HG03432 (cell line): ENCODE data around the gene RBMS3.
"Not testable (repeated sequence)": the region's sequence is repeated elsewhere in the genome, so short reads cannot be mapped to it uniquely, and the experiment has no call there.

Experiments used
- ATAC-seq: cut with Tn5 transposase; IDR thresholded peaks from one replicate; pipeline ENCODE4 v1.9.1; 2021; ENCODE audit warnings: mild to moderate bottlenecking, moderate library complexity; ENCODE audit not compliant: unreplicated experiment

The RBMS3 gene

GRCh38 chr3:29280404-29281093 lies at the start of gene RBMS3:
RBMS3 (plus strand) TSS chr3:29281071.
- peak; percentile 41 for ATAC-seq

GRCh38 chr3:29233126-29233525 lies 47.7 kb upstream of the RBMS3 start:
- not testable (repeated sequence) for ATAC-seq

- ATAC-seq = no peak
Observed at GRCh38 chr3:29236146-29236840, 44.6 kb upstream of the RBMS3 start.

GRCh38 chr3:29239376-29239775 lies 41.5 kb upstream of the RBMS3 start:
- no peak for ATAC-seq

- ATAC-seq = no peak
Observed at GRCh38 chr3:29240248-29240647, 40.6 kb upstream of the RBMS3 start.

GRCh38 chr3:29240887-29241286 lies 40.0 kb upstream of the RBMS3 start:
- ATAC-seq = no peak

GRCh38 chr3:29241855-29242254 lies 39.0 kb upstream of the RBMS3 start:
- no peak for ATAC-seq

GRCh38 chr3:29242296-29242695 lies 38.6 kb upstream of the RBMS3 start:
- no peak for ATAC-seq

GRCh38 chr3:29245441-29245840 lies 35.4 kb upstream of the RBMS3 start:
- ATAC-seq = no peak

GRCh38 chr3:29247088-29247745 lies 33.7 kb upstream of the RBMS3 start:
- no peak for ATAC-seq

GRCh38 chr3:29249829-29250345 lies 31.0 kb upstream of the RBMS3 start:
- ATAC-seq = no peak

- ATAC-seq = peak; percentile 77
Observed at GRCh38 chr3:29255854-29256696, 24.8 kb upstream of the RBMS3 start.

- ATAC-seq = no peak
Observed at GRCh38 chr3:29258161-29258560, 22.7 kb upstream of the RBMS3 start.

- no peak for ATAC-seq
Observed at GRCh38 chr3:29261119-29261518, 19.8 kb upstream of the RBMS3 start.

- no peak for ATAC-seq
Observed at GRCh38 chr3:29263476-29263875, 17.4 kb upstream of the RBMS3 start.

- ATAC-seq = no peak
Observed at GRCh38 chr3:29265509-29266072, 15.3 kb upstream of the RBMS3 start.

- no peak for ATAC-seq
Observed at GRCh38 chr3:29267226-29267625, 13.6 kb upstream of the RBMS3 start.

GRCh38 chr3:29268651-29269050 lies 12.2 kb upstream of the RBMS3 start:
- no peak for ATAC-seq

GRCh38 chr3:29270752-29271151 lies 10.1 kb upstream of the RBMS3 start:
- no peak for ATAC-seq

GRCh38 chr3:29271475-29271874 lies 9.4 kb upstream of the RBMS3 start:
- ATAC-seq = no peak

- no peak for ATAC-seq
Observed at GRCh38 chr3:29274667-29275066, 6.2 kb upstream of the RBMS3 start.
